Measurements from ENCODE around the gene GPR150.

The GPR150 gene

DNA sequence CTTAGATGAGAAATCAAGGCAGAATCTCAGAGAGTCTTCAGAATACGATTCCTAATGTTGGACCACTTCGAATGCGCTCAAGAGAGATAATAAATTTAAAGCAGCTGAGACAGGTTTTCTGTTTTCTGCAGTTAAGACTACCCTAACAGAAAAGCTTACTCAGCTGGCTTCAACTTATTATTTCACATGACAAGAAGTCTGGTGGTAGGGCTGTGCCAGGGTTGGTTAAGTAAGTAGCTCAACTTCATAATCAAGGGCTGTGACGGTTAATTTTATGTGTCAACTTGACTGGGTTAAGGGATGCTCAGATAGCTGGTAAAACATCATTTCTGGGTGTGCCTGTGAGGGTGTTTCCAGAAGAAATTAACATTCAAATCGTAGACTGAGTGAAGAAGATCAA lies 3.8 kb downstream of the GPR150 start:
- Histone ChIP-seq H3K4me1 (ENCODE audit: insufficient read depth, low read length, severe bottlenecking) (peaks cover 20% of the 10 kb centered on the region), H3K27me3 (ENCODE audit: insufficient read depth, low read length) (0 out of 2 replicates have a peak, but pooled peaks cover 2% of the 10 kb centered on the region), H3K36me3 (ENCODE audit: insufficient read depth, low read length) (no peaks in the 10 kb centered on the region), H3K9ac (ENCODE audit: low read length) (no peak overlapping the region), H3F3A (ENCODE audit: insufficient read depth, low read length) (peaks cover 4% of the 10 kb centered on the region; the same call in 1 of the 2 replicates), H3K4me3 (ENCODE audit: low read depth, low read length, poor library complexity, severe bottlenecking) (no peak overlapping the region), H2AFZ (ENCODE audit: low read length) (no peak overlapping the region), H3K9me3 (ENCODE audit: low read length) (no peaks in the 10 kb centered on the region), H3K9me2 (ENCODE audit: low read depth, low read length) (no peaks in the 10 kb centered on the region), H3K79me2 (ENCODE audit: insufficient read depth, low read length) (no peaks in the 10 kb centered on the region), H3K27ac (ENCODE audit: low read depth, low read length, poor library complexity, severe bottlenecking) (no peak overlapping the region), H3K4me2 (ENCODE audit: low read length) (no peak overlapping the region), H4K20me1 (ENCODE audit: insufficient read depth, low read length) (no peaks in the 10 kb centered on the region)
- TF ChIP-seq CTCF (IDR thresholded peaks at IDR 0.05; ENCODE audit: low read length): no peak
- no peak for TF ChIP-seq EZH2 (IDR thresholded peaks at IDR 0.05; ENCODE audit: borderline replicate concordance, low read length)

- no peak overlapping the region for H3K9ac ChIP-seq (ENCODE audit: low read length)
- no peak overlapping the region for H3K4me3 ChIP-seq (ENCODE audit: low read depth, low read length, poor library complexity, severe bottlenecking)
- 0 out of 2 replicates have a peak, but pooled peaks cover 2% of the 10 kb centered on the region for H3K27me3 ChIP-seq (ENCODE audit: insufficient read depth, low read length)
- H3K4me1 ChIP-seq (ENCODE audit: insufficient read depth, low read length, severe bottlenecking): peaks cover 20% of the 10 kb centered on the region
- no peak overlapping the region for H3K4me2 ChIP-seq (ENCODE audit: low read length)
- no peak overlapping the region for H2AFZ ChIP-seq (ENCODE audit: low read length)
- H3K9me2 ChIP-seq (ENCODE audit: low read depth, low read length): no peaks in the 10 kb centered on the region
- TF ChIP-seq CTCF (IDR thresholded peaks at IDR 0.05; ENCODE audit: low read length): no peak
- no peak for TF ChIP-seq EZH2 (IDR thresholded peaks at IDR 0.05; ENCODE audit: borderline replicate concordance, low read length)
- H3K27ac ChIP-seq (ENCODE audit: low read depth, low read length, poor library complexity, severe bottlenecking): no peak overlapping the region
- no peaks in the 10 kb centered on the region for H3K79me2 ChIP-seq (ENCODE audit: insufficient read depth, low read length)
- H3K9me3 ChIP-seq (ENCODE audit: low read length): no peaks in the 10 kb centered on the region
- no peaks in the 10 kb centered on the region for H3K36me3 ChIP-seq (ENCODE audit: insufficient read depth, low read length)
- H4K20me1 ChIP-seq (ENCODE audit: insufficient read depth, low read length): no peaks in the 10 kb centered on the region
- peaks cover 4% of the 10 kb centered on the region; the same call in 1 of the 2 replicates for H3F3A ChIP-seq (ENCODE audit: insufficient read depth, low read length)
Measured at GRCh38 chr5:95624368-95624767, 4.5 kb downstream of the GPR150 start.

DNA sequence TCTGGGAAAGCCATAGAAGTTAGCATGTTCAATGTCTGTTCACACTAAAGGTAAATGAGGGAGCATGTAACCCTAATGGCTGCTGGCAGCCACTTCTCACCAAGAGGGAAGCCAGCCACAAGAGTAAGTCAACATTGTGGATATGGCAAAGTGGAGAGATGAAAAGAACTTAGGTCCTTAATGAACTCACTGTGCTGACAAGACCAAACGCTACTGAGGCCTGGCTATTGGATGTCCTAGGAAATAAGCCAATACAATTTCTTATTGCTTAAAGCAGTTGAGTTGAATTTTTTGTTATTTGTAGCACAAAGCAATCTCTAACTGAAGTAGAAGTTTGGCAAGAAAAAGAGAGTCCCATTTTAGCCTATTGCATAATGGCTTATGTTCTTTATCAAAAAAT lies 6.8 kb downstream of the GPR150 start:
- no peaks in the 10 kb centered on the region for H3K9me2 ChIP-seq (ENCODE audit: low read depth, low read length)
- no peak overlapping the region for H3K27ac ChIP-seq (ENCODE audit: low read depth, low read length, poor library complexity, severe bottlenecking)
- TF ChIP-seq CTCF (IDR thresholded peaks at IDR 0.05; ENCODE audit: low read length) (no peak), EZH2 (IDR thresholded peaks at IDR 0.05; ENCODE audit: borderline replicate concordance, low read length) (no peak)
- H4K20me1 ChIP-seq (ENCODE audit: insufficient read depth, low read length): no peaks in the 10 kb centered on the region
- H3K79me2 ChIP-seq (ENCODE audit: insufficient read depth, low read length): no peaks in the 10 kb centered on the region
- H2AFZ ChIP-seq (ENCODE audit: low read length): no peak overlapping the region
- no peaks in the 10 kb centered on the region; the same call in 1 of the 2 replicates for H3K36me3 ChIP-seq (ENCODE audit: insufficient read depth, low read length)
- H3K4me2 ChIP-seq (ENCODE audit: low read length): no peak overlapping the region
- H3K9ac ChIP-seq (ENCODE audit: low read length): no peak overlapping the region
- H3F3A ChIP-seq (ENCODE audit: insufficient read depth, low read length): peaks cover 4% of the 10 kb centered on the region; the same call in 1 of the 2 replicates
- no peak overlapping the region for H3K4me3 ChIP-seq (ENCODE audit: low read depth, low read length, poor library complexity, severe bottlenecking)
- H3K27me3 ChIP-seq (ENCODE audit: insufficient read depth, low read length): no peaks in the 10 kb centered on the region
- H3K9me3 ChIP-seq (ENCODE audit: low read length): no peaks in the 10 kb centered on the region
- H3K4me1 ChIP-seq (ENCODE audit: insufficient read depth, low read length, severe bottlenecking): peaks cover 4% of the 10 kb centered on the region

Measured in OCI-LY1 (cell line).